ENCODE data around the gene MED15.

DNA sequence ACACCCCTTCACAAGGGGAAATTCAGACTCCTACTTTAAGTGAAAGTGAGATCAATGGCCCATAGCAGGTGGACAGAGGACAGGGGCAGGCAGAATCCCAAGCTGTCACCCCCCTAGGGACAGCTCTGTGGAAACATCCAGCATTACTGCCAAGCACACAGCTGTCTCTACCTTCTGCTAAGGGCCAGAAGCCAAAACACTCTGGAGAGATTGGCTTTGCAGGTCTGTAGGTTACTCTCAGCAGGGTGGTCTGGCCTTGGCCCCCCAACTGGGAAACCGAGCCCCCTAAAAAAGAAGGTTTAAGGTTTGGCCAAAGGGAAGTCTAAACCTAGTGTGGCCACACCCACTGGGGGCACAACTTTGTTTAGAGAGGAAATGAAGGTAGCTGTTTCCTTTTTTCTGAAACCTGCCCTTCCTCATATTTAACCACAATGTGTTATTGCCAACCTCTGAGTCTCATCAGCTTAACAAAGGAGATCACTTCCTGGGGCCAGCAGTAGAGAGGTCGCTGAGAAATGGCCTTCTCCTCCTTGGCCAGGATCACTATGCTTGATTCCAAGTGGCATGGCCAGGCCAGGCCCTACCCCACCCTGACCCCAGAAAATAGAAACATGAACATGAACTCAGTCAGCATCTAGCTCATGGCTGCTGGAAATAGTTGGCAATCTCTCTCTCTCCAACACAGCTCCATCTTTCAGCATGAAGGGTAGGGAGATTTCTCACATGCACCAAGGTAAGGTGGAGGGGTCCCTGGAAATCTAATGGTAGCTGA is 43.9 kb upstream of the MED15 start:
- TF ChIP-seq CTCF (IDR thresholded peaks at IDR 0.05; ENCODE audit: low read depth, low read length, poor library complexity, severe bottlenecking) (no peak), EZH2phosphoT487 (IDR thresholded peaks at IDR 0.05; ENCODE audit: borderline replicate concordance, low read length) (no peak)
